PC-9 (cell line): Measurements from ENCODE around the gene SEL1L3. TPM values are rescaled to one million over a fixed set of nuclear protein-coding genes. Genes with fewer than 3 reads are reported as not detected.

Experiments used
- BruUV-seq: library from RNA; stranded (reverse); fragments of 400-500 nt; replicated peaks from 2 replicates; lab custom pipeline; 2021; lab: Mats Ljungman, UMichigan
- CTCF ChIA-PET: fragments of 300-600 bp; sonication (Branson Sonifier 250); formaldehyde crosslinking; loops from one replicate; lab custom pipeline; 2022; ENCODE audit warnings: antibody characterized with exemption; lab: Charles Lee
- POLR2A ChIA-PET: fragments of 300-600 bp; sonication (Branson Sonifier 250); formaldehyde crosslinking; loops from one replicate; lab custom pipeline; 2022; ENCODE audit warnings: antibody characterized with exemption; ENCODE audit not compliant: unreplicated experiment; lab: Charles Lee
- DNase-seq, 2 experiments: peaks; one replicate each; pipeline versions ENCODE4 v3.0.0 to v3.0.0-alpha.2; 2015 to 2022; ENCODE audit warnings: mixed read lengths in 1 of 2
- H2AFZ ChIP-seq: fragments of 200-600 bp; sonication (generic); 2 replicates; pipeline ENCODE4 v1.8.1; 2017; ENCODE audit warnings: antibody characterized with exemption
- H3F3A ChIP-seq: fragments of 200-600 bp; sonication (generic); 2 replicates; pipeline ENCODE4 v1.8.1; 2017; ENCODE audit warnings: antibody characterized with exemption, mild to moderate bottlenecking, low read depth; ENCODE audit not compliant: insufficient read depth
- H3K27ac ChIP-seq: fragments of 200-600 bp; sonication (generic); 2 replicates; pipeline ENCODE4 v1.6.1; 2016; ENCODE audit warnings: mixed run types
- H3K27me3 ChIP-seq: fragments of 200-600 bp; sonication (generic); 2 replicates; pipeline ENCODE4 v1.6.1; 2016; ENCODE audit warnings: low read depth, mixed run types; ENCODE audit not compliant: insufficient read depth
- H3K36me3 ChIP-seq: fragments of 200-600 bp; sonication (generic); 2 replicates; pipeline ENCODE4 v1.6.1; 2016; ENCODE audit warnings: low read depth, mixed run types
- H3K4me1 ChIP-seq: fragments of 200-600 bp; sonication (generic); replicated peaks from 2 replicates; pipeline ENCODE4 v1.6.1; 2016; ENCODE audit warnings: mixed run types; ENCODE audit not compliant: insufficient read depth
- H3K4me2 ChIP-seq: fragments of 200-600 bp; sonication (generic); 2 replicates; pipeline ENCODE4 v1.6.1; 2017; ENCODE audit warnings: mixed run types
- H3K4me3 ChIP-seq: fragments of 200-600 bp; sonication (generic); 2 replicates; pipeline ENCODE4 v1.6.1; 2016; ENCODE audit warnings: mixed run types
- H3K79me2 ChIP-seq: fragments of 200-600 bp; sonication (generic); 2 replicates; pipeline ENCODE4 v1.6.1; 2017; ENCODE audit warnings: low read depth, mixed run types
- H3K9me2 ChIP-seq: fragments of 200-600 bp; sonication (generic); 2 replicates; pipeline ENCODE4 v1.8.1; 2017; ENCODE audit warnings: mild to moderate bottlenecking; ENCODE audit not compliant: insufficient read depth
- H3K9me3 ChIP-seq: fragments of 200-600 bp; sonication (generic); 2 replicates; pipeline ENCODE4 v1.8.1; 2016; ENCODE audit warnings: low read depth; ENCODE audit not compliant: insufficient read depth
- H4K20me1 ChIP-seq: fragments of 200-600 bp; sonication (generic); 2 replicates; pipeline ENCODE4 v1.8.1; 2017; ENCODE audit not compliant: insufficient read depth
- CTCF ChIP-seq: fragments of 200-600 bp; sonication (generic); conservative IDR thresholded peaks from 2 replicates; pipeline ENCODE4 v1.6.1; 2017; ENCODE audit warnings: mixed run types, antibody characterized with exemption, mild to moderate bottlenecking, moderate library complexity
- EZH2 ChIP-seq: fragments of 200-600 bp; sonication (generic); IDR thresholded peaks from 2 replicates; pipeline ENCODE4 v1.8.0; 2017; ENCODE audit warnings: antibody characterized with exemption, low read depth
- intact Hi-C: fragments of 100-400 bp; cut with micrococcal nuclease; formaldehyde crosslinking; loops from one replicate; pipeline ENCODE4 v1.10.0; 2022; ENCODE audit not compliant: unreplicated experiment
- total RNA-seq: library from RNA; stranded (reverse); gene quantifications from 2 replicates; pipeline ENCODE4 v1.2.3, GENCODE V29; 2021

Gene SEL1L3
- total RNA-seq, 1 experiment from 2014 or later, result 79.2 TPM

- TF ChIP-seq CTCF, result no peak
- no peak for TF ChIP-seq EZH2
- Histone ChIP-seq H3K79me2 (no peaks in the 10 kb centered on the region), H3K27ac (no peak overlapping the region), H3F3A (no peaks in the 10 kb centered on the region), H3K9me3 (no peaks in the 10 kb centered on the region), H4K20me1 (no peaks in the 10 kb centered on the region), H3K4me1 (no peaks in the 10 kb centered on the region), H3K4me3 (no peak overlapping the region), H3K4me2 (no peak overlapping the region), H2AFZ (no peak overlapping the region), H3K36me3 (no peaks in the 10 kb centered on the region), H3K9me2 (no peaks in the 10 kb centered on the region), H3K27me3 (no peaks in the 10 kb centered on the region)
- ChIA-PET CTCF (no interaction called here), POLR2A (no interaction called here)
- DNase-seq, result no peak
- no TSS peak for BruUV-seq
- intact Hi-C loops, result no loop called here
Observed at GRCh38 chr4:25878676-25879075, 15.9 kb upstream of the SEL1L3 start.

GRCh38 chr4:25875281-25875745 is 12.5 kb upstream of the SEL1L3 start:
- no peaks in the 10 kb centered on the region for H3K9me2 ChIP-seq
- no peak overlapping the region for H3K27ac ChIP-seq
- H3K79me2 ChIP-seq, result no peaks in the 10 kb centered on the region
- no TSS peak for BruUV-seq
- CTCF ChIA-PET, result no interaction called here
- no peak overlapping the region for H2AFZ ChIP-seq
- POLR2A ChIA-PET, result no interaction called here
- no peaks in the 10 kb centered on the region for H3K27me3 ChIP-seq
- H3K4me1 ChIP-seq, result no peaks in the 10 kb centered on the region
- H3K9me3 ChIP-seq, result no peaks in the 10 kb centered on the region
- intact Hi-C loops, result no loop called here
- H3F3A ChIP-seq, result no peaks in the 10 kb centered on the region
- no peak for TF ChIP-seq CTCF
- TF ChIP-seq EZH2, result no peak
- no peak overlapping the region for H3K4me2 ChIP-seq
- H3K4me3 ChIP-seq, result no peak overlapping the region
- no peaks in the 10 kb centered on the region for H4K20me1 ChIP-seq
- no peak for DNase-seq
- H3K36me3 ChIP-seq, result no peaks in the 10 kb centered on the region

- CTCF ChIA-PET, result no interaction called here
- H3K9me2 ChIP-seq, result no peaks in the 10 kb centered on the region
- no peak overlapping the region for H2AFZ ChIP-seq
- no peaks in the 10 kb centered on the region for H4K20me1 ChIP-seq
- no peaks in the 10 kb centered on the region for H3F3A ChIP-seq
- intact Hi-C loops, result no loop called here
- H3K27me3 ChIP-seq, result no peaks in the 10 kb centered on the region
- no peaks in the 10 kb centered on the region for H3K4me1 ChIP-seq
- H3K4me2 ChIP-seq, result no peak overlapping the region
- no peaks in the 10 kb centered on the region for H3K9me3 ChIP-seq
- H3K79me2 ChIP-seq, result no peaks in the 10 kb centered on the region
- H3K36me3 ChIP-seq, result no peaks in the 10 kb centered on the region
- no peak overlapping the region for H3K27ac ChIP-seq
- no peak for DNase-seq
- POLR2A ChIA-PET, result no interaction called here
- TF ChIP-seq CTCF (no peak), EZH2 (no peak)
- BruUV-seq, result no TSS peak
- H3K4me3 ChIP-seq, result no peak overlapping the region
Observed at GRCh38 chr4:25874655-25875054, 11.9 kb upstream of the SEL1L3 start.
